Ecto neural progenitor cell (in vitro differentiated cells): ENCODE results near the gene KIF1B.

ENCODE experiments used
- DNase-seq: peaks from one replicate; pipeline ENCODE4 v3.0.0-alpha.2; 2018; ENCODE audit warnings: low spot score

KIF1B gene

DNA sequence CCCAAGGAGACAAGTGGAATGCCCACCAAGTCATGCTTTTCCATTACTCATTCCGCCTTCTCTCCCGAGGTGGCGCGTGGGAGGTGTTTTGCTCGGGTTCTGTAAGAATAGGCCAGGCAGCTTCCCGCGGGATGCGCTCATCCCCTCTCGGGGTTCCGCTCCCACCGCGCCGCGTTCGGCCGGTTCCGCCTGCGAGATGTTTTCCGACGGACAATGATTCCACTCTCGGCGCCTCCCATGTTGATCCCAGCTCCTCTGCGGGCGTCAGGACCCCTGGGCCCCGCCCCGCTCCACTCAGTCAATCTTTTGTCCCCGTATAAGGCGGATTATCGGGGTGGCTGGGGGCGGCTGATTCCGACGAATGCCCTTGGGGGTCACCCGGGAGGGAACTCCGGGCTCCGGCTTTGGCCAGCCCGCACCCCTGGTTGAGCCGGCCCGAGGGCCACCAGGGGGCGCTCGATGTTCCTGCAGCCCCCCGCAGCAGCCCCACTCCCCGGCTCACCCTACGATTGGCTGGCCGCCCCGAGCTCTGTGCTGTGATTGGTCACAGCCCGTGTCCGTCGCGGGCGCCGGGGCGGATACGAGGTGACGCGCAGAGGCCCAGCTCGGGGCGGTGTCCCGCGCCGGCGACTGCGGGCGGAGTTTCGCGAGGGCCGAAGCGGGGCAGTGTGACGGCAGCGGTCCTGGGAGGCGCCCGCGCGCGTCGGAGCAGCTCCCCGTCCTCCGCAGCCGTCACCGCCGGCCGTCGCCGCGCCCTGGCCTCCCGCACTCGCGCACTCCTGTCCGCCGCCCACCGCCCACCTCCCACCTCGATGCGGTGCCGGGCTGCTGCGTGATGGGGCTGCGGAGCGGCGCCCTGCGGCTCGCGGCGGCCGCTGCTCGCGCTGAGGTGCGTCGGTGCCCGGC lies at the start of gene KIF1B:
Gene KIF1B, plus strand, starts transcription at position 666 of the 906 bp plus-strand sequence. CDS start 21,759 bp downstream, outside the sequence.
- DNase-seq, result peak; percentile 99

DNA sequence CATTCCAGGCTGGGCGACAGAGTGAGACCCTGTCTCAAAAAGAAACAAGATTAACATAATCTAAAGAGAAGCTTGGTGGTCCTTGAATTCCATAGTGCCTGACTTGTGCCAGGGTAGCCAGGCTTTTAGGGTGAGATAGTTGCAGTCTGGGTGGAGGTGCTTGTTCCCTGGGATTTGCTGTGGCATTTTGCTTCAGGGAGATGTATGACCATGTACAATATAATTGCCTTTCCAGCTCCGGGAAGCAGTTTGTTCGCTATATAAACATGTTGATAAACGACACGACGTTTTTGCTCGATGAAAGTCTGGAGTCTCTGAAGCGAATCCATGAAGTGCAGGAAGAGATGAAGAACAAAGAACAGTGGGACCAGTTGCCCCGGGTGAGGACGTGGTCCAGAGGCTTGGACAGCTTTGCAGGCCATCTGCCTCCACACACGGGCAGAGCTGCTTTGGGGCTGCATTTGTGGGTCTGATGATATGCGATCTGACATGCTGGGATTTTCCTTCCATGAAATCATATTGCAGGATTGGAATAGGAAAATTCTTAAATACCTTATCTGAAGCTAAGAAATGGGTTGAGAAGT lies 49.4 kb upstream of the KIF1B start:
- DNase-seq, result no peak

DNA sequence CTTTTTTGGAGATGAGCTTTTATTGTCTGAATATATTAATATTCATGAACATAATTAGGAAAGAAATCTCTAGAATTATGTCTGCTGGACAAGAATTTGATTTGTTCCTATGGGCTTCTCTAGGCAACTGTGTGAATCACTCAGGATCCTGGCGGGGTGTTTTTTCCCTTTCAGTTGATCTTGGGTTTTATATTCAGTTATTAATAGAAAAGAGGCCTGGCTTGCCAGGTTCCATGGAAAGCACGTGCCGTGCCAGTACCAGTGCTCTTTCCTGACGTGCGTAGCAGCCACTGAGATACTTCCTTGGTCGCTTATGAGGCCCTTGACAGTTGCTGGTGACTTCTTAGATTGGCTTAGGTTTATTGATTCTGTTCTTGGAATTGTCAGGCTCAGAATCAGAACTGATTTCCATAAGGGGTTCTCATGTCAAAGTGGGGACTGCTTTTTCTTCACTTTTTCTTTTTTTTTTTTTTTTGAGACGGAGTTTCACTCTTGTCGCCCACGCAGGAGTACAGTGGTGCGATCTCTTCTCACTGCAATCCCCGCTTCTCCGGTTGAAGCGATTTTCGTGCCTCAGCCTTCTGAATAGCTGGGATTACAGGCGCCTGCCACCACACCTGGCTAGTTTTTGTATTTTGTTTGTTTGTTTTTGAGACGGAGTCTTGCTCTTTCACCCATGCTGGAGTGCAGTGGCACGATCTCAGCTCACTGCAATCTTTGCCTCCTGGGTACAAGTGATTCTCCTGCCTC lies 48.7 kb upstream of the KIF1B start:
- no peak for DNase-seq

GRCh38 chr1:10168912-10169514 lies 41.4 kb upstream of the KIF1B start:
- DNase-seq, result no peak

DNA sequence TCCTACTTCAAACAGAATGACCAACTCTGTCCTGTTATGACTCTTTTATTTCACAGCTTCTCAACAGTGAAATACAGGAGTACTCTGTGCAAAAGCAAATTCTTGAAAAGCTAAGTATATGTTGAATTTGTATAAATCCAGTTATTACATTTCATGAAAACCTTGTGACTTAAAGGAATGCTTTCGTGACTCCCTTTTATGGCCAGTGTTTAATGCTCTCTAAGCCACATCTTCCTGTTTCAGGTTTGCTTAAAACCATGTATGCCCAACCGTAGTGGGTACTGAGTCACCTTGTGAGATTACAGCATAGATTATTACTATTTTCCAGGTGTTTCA lies 40.2 kb upstream of the KIF1B start:
- no peak for DNase-seq

- no peak for DNase-seq
These were observed 39.1 kb upstream of the KIF1B start for GRCh38 chr1:10171105-10171767.

DNA sequence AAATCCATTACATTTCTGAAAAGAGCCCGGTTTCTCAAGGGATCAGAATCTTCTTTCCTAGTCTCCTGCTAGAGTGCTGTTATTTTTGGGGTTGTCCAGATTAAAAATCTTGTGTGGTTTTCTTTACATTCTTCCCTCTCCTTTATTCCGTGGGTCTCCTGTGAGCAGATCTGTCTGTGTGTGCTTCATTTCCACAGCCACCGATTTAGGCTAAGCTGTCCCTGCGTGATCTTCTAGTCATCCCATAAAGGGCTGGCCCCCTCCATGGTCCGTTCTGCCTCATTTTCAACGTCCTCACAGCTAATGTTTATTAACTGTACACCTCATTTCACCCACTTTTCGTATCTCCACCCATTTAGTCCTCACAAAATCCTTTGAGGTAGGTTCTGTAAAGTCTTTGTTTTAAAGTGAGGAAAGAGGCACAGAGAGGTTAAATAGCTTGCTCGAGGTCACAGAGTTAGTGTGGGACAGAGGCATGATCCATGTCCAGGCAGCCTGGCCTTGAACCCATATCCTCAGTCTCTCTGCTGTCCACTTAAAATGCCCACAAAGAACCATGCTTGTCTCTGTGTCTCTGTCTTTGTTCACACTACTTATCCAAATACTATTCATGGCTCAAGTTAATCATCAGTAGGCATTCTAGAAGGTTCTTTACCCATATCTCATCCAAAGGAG lies 38.2 kb upstream of the KIF1B start:
- DNase-seq, result no peak

DNA sequence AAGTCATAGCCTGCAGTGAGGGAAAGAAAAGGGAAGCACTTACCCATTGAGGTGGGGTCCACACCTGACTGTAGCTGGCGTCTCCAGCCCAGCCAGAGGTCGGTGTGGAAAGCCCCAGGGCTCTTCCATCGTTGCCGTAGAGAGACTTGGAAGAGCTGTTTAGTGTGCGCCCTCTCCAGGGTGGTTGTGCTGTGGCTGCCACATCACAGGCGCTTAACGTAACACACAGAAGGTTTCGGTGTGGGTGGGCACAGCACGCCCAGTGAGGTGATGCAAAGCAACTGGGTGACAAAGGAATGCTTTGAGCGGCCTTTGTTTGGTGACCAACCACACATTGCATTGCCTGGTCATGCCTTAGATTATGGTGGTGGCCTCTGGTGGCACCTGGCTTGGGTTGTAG lies 36.8 kb upstream of the KIF1B start:
- DNase-seq, result no peak

DNA sequence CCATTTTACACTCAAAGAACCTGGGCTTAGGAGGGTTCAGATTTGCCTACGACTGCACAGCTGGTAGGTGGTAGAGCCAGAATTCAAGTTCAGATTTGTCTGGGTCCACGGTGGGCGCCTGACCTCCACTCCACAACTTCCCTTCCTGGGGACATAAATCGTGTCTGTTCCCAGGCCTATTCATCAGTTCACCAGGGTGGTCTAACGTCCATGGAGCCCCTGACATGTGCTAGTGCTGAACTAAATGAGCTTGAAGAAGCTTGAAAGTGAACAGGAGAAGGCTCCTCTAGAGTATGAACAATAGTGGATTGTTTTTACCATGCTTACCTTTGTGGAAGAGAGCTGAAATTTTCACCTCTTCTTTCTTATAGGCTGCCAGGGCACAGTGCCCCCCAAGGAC lies 32.5 kb upstream of the KIF1B start:
- no peak for DNase-seq

- DNase-seq, result peak; percentile 72
These were observed 31.6 kb upstream of the KIF1B start for GRCh38 chr1:10178597-10179405.

GRCh38 chr1:10179406-10180091 lies 30.8 kb upstream of the KIF1B start:
- peak; percentile 59 for DNase-seq

GRCh38 chr1:10181154-10181553 lies 29.2 kb upstream of the KIF1B start:
- no peak for DNase-seq

DNA sequence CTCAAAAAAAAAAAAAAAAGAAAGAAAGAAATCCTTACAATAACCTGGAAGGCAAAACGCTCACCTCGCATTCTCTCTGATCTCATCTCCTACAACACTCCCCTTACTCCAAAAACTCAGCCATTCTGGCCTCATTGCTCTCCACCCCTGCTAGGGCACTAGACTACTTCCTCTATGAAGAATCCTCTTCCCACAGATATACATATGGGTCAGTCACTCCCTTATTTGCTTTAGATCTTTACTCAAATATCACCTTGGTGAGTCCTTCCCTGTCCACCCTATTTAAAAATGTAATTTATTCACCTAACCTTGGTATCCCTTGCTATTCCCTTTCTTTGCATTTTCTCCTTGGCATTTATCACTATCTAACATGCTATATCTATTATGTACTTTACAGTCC lies 24.6 kb upstream of the KIF1B start:
- no peak for DNase-seq

DNA sequence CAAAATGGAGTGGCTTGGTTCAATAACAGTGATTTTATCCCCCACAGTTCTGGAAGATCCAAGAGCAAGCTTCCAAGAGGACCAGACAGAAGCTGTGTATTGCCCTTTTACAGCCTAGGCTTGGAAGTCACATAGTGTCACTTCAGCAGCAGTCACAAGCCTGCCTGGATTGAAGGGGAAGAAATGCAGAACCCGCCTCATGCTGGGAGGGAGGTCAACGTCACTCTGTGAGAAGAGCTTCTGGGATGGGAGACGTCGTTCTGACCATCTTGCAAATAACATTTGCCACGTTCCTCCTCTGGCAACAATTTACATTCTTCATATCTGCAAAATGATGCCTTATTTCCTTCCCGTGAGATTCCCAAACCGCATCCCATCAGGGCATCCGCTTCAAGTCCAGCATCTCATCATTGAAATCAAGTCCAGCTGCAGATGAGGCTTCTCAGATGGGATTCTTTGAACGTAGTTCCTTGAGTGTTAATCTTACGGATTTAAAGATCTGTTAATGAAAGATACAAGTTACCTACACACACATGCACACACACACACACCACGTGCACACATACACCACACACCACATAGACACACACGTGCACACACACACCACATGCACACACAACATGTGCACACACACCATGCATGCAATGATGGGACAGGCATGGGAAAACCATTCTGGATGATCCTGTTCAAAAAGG lies 23.9 kb upstream of the KIF1B start:
- DNase-seq, result no peak

GRCh38 chr1:10187026-10187334 lies 23.4 kb upstream of the KIF1B start:
- DNase-seq, result no peak

DNA sequence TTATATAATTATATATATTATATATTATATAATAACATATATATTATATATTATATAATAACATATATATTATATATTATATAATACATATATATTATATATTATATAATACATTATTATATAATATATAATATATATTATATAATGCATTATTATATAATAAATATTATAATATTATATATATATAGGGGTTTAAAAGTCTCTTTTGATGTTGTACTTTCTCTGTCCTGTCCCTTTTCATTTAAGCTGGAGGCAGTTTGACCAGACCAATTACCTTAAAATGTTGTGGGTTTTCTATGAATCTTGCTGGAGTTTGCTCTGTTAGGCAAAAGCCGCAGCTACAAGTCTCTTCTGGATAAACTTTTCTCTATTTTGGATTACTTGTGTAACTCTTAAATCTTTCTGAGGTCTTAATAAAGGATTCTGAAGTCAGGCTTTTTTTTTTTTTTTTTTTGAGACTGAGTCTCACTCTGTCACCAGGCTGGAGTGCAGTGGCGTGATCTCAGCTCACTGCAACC lies 22.2 kb upstream of the KIF1B start:
- no peak for DNase-seq

DNA sequence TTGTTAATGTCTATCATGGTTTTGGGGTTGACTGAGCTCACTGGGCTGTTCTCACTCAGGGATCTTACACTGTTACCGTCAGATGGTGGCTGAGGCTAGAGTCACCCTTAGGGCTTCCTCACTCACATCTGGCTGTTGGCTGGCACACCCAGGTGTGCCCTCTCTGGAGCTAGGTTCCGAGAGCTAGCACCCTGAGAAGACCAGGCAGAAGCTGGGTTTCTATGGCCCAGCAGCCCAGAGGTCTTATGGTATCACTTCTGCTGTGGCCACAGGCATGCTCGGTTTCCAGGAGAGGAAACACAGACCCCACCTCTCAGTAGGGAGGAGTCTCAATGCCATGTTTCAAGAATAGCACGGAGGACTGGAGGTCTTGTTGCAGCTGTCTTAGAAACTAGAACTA lies 20.7 kb upstream of the KIF1B start:
- DNase-seq, result no peak

DNA sequence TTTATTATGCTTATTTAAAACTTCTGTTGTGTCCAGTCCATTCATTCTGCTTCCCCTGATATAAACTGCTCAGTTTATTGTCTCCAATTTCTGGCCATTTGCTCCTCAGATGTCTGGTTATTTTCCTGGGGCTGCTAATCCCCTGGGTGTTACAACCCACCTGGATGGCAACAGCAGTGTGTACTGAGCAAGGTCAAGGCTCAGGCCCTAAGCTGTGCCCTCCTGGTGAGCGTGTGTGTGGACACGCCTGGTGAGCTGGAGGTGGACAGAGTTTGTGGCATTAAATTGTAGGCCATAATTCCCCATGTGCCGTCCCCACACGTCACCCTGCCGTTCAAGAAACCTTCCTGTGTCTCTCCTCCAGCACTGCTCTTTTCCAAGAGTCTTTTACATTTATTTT lies 18.1 kb upstream of the KIF1B start:
- no peak for DNase-seq

DNA sequence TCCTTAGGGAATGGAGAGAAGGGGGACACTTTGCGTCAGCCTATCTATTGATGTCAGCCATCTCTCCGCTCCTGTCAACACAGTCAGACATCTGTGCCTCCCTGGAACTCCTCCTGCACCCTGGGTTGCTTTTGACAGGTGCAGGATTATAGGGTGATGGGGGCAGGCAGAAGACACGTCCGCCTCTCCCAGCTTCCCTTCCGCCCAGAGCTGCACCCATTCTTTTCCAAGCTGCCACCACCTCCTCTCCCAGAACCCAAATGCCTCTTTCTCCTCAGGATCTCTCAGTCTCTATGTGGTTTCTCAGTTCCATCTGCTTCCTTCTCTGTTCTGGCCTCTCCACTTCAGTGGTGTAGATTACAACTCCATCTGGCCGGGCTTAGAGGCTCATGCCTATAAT lies 17.1 kb upstream of the KIF1B start:
- DNase-seq, result no peak
